HCT116 (cell line): ENCODE data around the gene RPIA. TPM values are rescaled to one million over a fixed set of nuclear protein-coding genes. Genes with fewer than 3 reads are reported as not detected.
A peak's percentile ranks its signal among the peaks of the same experiment; 100 is the strongest.

Source experiments
- ATAC-seq: fragments of 200-7000 bp; cut with Tn5 transposase; 2 replicates; pipeline ENCODE4 v1.9.1; 2020; ENCODE audit warnings: mild to moderate bottlenecking, moderate library complexity
- BruUV-seq: library from RNA; stranded (reverse); fragments of 400-500 nt; replicated peaks from 2 replicates; lab custom pipeline; 2021; lab: Mats Ljungman, UMichigan
- CTCF ChIA-PET: fragments of 300-600 bp; sonication (Branson Sonifier 250); formaldehyde crosslinking; loops from one replicate; lab custom pipeline; 2021; ENCODE audit warnings: antibody characterized with exemption; lab: Charles Lee
- POLR2A ChIA-PET: fragments of 300-600, 350-600 bp; sonication (Branson Sonifier 250); formaldehyde crosslinking; loops from one replicate; lab custom pipeline; 2021; ENCODE audit warnings: antibody characterized with exemption; lab: Charles Lee
- RAD21 ChIA-PET, 2 experiments: fragments of 300-600 bp; sonication (Branson Sonifier 250); formaldehyde crosslinking; loops; one replicate each; lab custom pipeline; 2023; ENCODE audit warnings: low total read pairs in 2 of 2; ENCODE audit not compliant: uncharacterized antibody in 2 of 2, unreplicated experiment in 2 of 2, low non-redundant PET in 1 of 2; lab: Charles Lee
- DNase-seq: peaks from one replicate; pipeline ENCODE4 v3.0.0-alpha.2; 2010; ENCODE audit warnings: low read depth, low spot score
- H2AFZ ChIP-seq: fragments of 200-600 bp; shearing (Covaris generic), sonication (generic); 2 replicates; pipeline ENCODE4 v1.6.1; 2017; ENCODE audit warnings: low read depth, mixed run types, mixed read lengths, antibody characterized with exemption, low read length; ENCODE audit not compliant: poor library complexity, severe bottlenecking
- H3K27ac ChIP-seq: 2 replicates; pipeline ENCODE4 v1.5.1; 2012; ENCODE audit warnings: low read depth, low read length
- H3K27me3 ChIP-seq: fragments of 200-600 bp; sonication (generic); 2 replicates; pipeline ENCODE4 v1.6.1; 2016; ENCODE audit warnings: mixed run types, low read length, mixed read lengths; ENCODE audit not compliant: insufficient read depth
- H3K36me3 ChIP-seq, 2 experiments: fragments of 200-500 bp in 1 of 2; fragments of 200-600 bp in 1 of 2; sonication (Bioruptor generic) in 1 of 2; sonication (generic) in 1 of 2; 2 replicates each; pipeline versions ENCODE4 v1.5.1 to v1.6.1; 2014 to 2016; ENCODE audit warnings: low read length in 2 of 2, inconsistent platforms in 1 of 2, mixed read lengths in 1 of 2, mixed run types in 1 of 2; ENCODE audit not compliant: insufficient read depth in 2 of 2, control insufficient read depth in 1 of 2
- H3K4me1 ChIP-seq, 2 experiments: fragments of 200-600 bp in 1 of 2; sonication (generic) in 1 of 2; 2 replicates each; pipeline versions ENCODE4 v1.5.1 to v1.6.1; 2012 to 2017; ENCODE audit warnings: low read length in 2 of 2, inconsistent platforms in 1 of 2, mild to moderate bottlenecking in 1 of 2, mixed read lengths in 1 of 2, mixed run types in 1 of 2, moderate library complexity in 1 of 2; ENCODE audit not compliant: insufficient read depth in 2 of 2, control insufficient read depth in 1 of 2
- H3K4me2 ChIP-seq: fragments of 200-600 bp; sonication (generic); 2 replicates; pipeline ENCODE4 v1.6.1; 2017; ENCODE audit warnings: mixed run types, low read length, mixed read lengths
- H3K4me3 ChIP-seq, 2 experiments: fragments of 200-600 bp in 1 of 2; sonication (generic) in 1 of 2; replicated peaks in 1 of 2; 2 replicates each; pipeline ENCODE4 v1.5.1; 2011 to 2016; ENCODE audit warnings: low read length in 2 of 2, control low read depth in 1 of 2, low read depth in 1 of 2, mild to moderate bottlenecking in 1 of 2, mixed read lengths in 1 of 2, mixed run types in 1 of 2
- H3K79me2 ChIP-seq: fragments of 200-600 bp; sonication (generic); 2 replicates; pipeline ENCODE4 v1.6.1; 2017; ENCODE audit warnings: mild to moderate bottlenecking, mixed run types, low read length, moderate library complexity, mixed read lengths; ENCODE audit not compliant: insufficient read depth
- H3K9ac ChIP-seq: fragments of 200-600 bp; sonication (generic); 2 replicates; pipeline ENCODE4 v1.6.1; 2016; ENCODE audit warnings: low read length, mixed read lengths
- H3K9me2 ChIP-seq: fragments of 200-600 bp; sonication (generic), shearing (Covaris generic); 2 replicates; pipeline ENCODE4 v1.6.1; 2017; ENCODE audit warnings: mixed run types, mild to moderate bottlenecking, moderate library complexity; ENCODE audit not compliant: insufficient read depth
- H3K9me3 ChIP-seq, 2 experiments: fragments of 200-500 bp in 1 of 2; fragments of 200-600 bp in 1 of 2; sonication (Bioruptor generic) in 1 of 2; sonication (generic) in 1 of 2; 2 replicates each; pipeline ENCODE4 v1.6.1; 2014 to 2017; ENCODE audit warnings: low read length in 2 of 2, mixed read lengths in 2 of 2, inconsistent platforms in 1 of 2, low read depth in 1 of 2, mild to moderate bottlenecking in 1 of 2, mixed run types in 1 of 2, moderate library complexity in 1 of 2; ENCODE audit not compliant: control insufficient read depth in 1 of 2, insufficient read depth in 1 of 2
- H4K20me1 ChIP-seq: fragments of 200-600 bp; sonication (generic), shearing (Covaris generic); 2 replicates; pipeline ENCODE4 v1.6.1; 2017; ENCODE audit warnings: mixed run types, mild to moderate bottlenecking, moderate library complexity; ENCODE audit not compliant: insufficient read depth
- CBX3 ChIP-seq: IDR thresholded peaks from 2 replicates; pipeline ENCODE4 v1.6.1; 2012; ENCODE audit warnings: low read depth
- EGR1 ChIP-seq: IDR thresholded peaks from 2 replicates; pipeline ENCODE4 v1.6.1; 2012; ENCODE audit warnings: low read depth
- ELF1 ChIP-seq: IDR thresholded peaks from 2 replicates; pipeline ENCODE4 v1.6.1; 2012; ENCODE audit warnings: low read depth, borderline replicate concordance
- EZH2 ChIP-seq: fragments of 200-600 bp; sonication (generic); IDR thresholded peaks from 2 replicates; pipeline ENCODE4 v1.6.1; 2017; ENCODE audit warnings: antibody characterized with exemption, mixed run types
- FOSL1 ChIP-seq: IDR thresholded peaks from 2 replicates; pipeline ENCODE4 v1.6.1; 2012; ENCODE audit warnings: low read depth
- POLR2A ChIP-seq: IDR thresholded peaks from 2 replicates; pipeline ENCODE4 v1.7.0; 2011; ENCODE audit warnings: borderline replicate concordance; ENCODE audit not compliant: insufficient read depth, insufficient read length; ENCODE audit errors: extremely low read depth
- SIN3A ChIP-seq: IDR thresholded peaks from 2 replicates; pipeline ENCODE4 v1.6.1; 2012; ENCODE audit warnings: low read depth
- SP1 ChIP-seq: IDR thresholded peaks from 2 replicates; pipeline ENCODE4 v1.6.1; 2012; ENCODE audit warnings: low read depth
- TCF7L2 ChIP-seq: IDR thresholded peaks from 2 replicates; pipeline ENCODE4 v1.7.0; 2011; ENCODE audit warnings: borderline replicate concordance, inconsistent platforms; ENCODE audit not compliant: insufficient read depth, insufficient read length; ENCODE audit errors: extremely low read depth
- YY1 ChIP-seq: IDR thresholded peaks from 2 replicates; pipeline ENCODE4 v1.6.1; 2011; ENCODE audit warnings: low read length, low read depth, moderate library complexity, mild to moderate bottlenecking; ENCODE audit not compliant: insufficient replicate concordance; ENCODE audit errors: extremely low read depth
- ZBTB33 ChIP-seq: IDR thresholded peaks from 2 replicates; pipeline ENCODE4 v1.6.1; 2011; ENCODE audit warnings: mild to moderate bottlenecking, low read length, moderate library complexity; ENCODE audit not compliant: insufficient replicate concordance; ENCODE audit errors: extremely low read depth
- ZFX ChIP-seq: fragments of 450-650 bp; IDR thresholded peaks from 2 replicates; pipeline ENCODE4 v1.6.1; 2017
- intact Hi-C: fragments of 100-400 bp; cut with micrococcal nuclease; formaldehyde crosslinking; loops from 2 replicates; pipeline ENCODE4 v1.10.0; 2022
- total RNA-seq: library from RNA; stranded (reverse); gene quantifications from one replicate; pipeline ENCODE4 v1.2.1, GENCODE V29; 2021; ENCODE audit not compliant: unreplicated experiment
- TF ChIP-seq, protein P1 (sequence below): IDR thresholded peaks from 2 replicates; pipeline ENCODE4 v1.6.1; 2012
- TF ChIP-seq, protein P2 (sequence below): IDR thresholded peaks from 2 replicates; pipeline ENCODE4 v1.6.1; 2012
- TF ChIP-seq, protein P3 (sequence below), 3 experiments: fragments of 200-600 bp in 1 of 3; sonication (generic) in 1 of 3; IDR thresholded peaks in 2 of 3; conservative IDR thresholded peaks in 1 of 3; 2 replicates each; pipeline ENCODE4 v1.5.1; 2012 to 2017; ENCODE audit warnings: low read depth in 2 of 3, low read length in 2 of 3, antibody characterized with exemption in 1 of 3, borderline replicate concordance in 1 of 3, control low read depth in 1 of 3, mild to moderate bottlenecking in 1 of 3, mixed read lengths in 1 of 3, mixed run types in 1 of 3, moderate library complexity in 1 of 3; ENCODE audit not compliant: insufficient read depth in 1 of 3

Gene RPIA
- total RNA-seq, 1 experiment from 2014 or later = 43.3 TPM

- Histone ChIP-seq H3K27me3 (no peaks in the 10 kb centered on the region), H2AFZ (no peak overlapping the region), H4K20me1 (no peaks in the 10 kb centered on the region), H3K9me3 (no peaks in the 10 kb centered on the region), H3K9ac (peak overlapping the region; percentile 15; the same call in 1 of the 2 replicates), H3K4me2 (peak overlapping the region; percentile 54), H3K4me3 (no peak overlapping the region), H3K79me2 (no peaks in the 10 kb centered on the region), H3K27ac (no peak overlapping the region), H3K4me1 (peaks cover 14 to 28% of the 10 kb centered on the region in 2 experiments), H3K36me3 (peaks cover 0 to 17% of the 10 kb centered on the region in 2 experiments; a peak in 1 of 4 replicates)
- intact Hi-C loops = no loop called here
- ChIA-PET RAD21 (no interaction called here), POLR2A (no interaction called here), CTCF (no interaction called here)
- DNase-seq = no peak
- no TSS peak for BruUV-seq
- ATAC-seq = no peak
- no peak for TF ChIP-seq TCF7L2
- no peak for TF ChIP-seq ZFX
- TF ChIP-seq CBX3 = no peak
- no peak for TF ChIP-seq YY1
- TF ChIP-seq POLR2A = no peak
- no peak for TF ChIP-seq EZH2
- TF ChIP-seq ELF1 = no peak
- no peak for TF ChIP-seq EGR1
- TF ChIP-seq, all 23 proteins: peak for 0
- no peaks in the 10 kb centered on the region for H3K9me2 ChIP-seq
These were observed 43.7 kb downstream of the RPIA start for GRCh38 chr2:88735133-88735532.

DNA sequence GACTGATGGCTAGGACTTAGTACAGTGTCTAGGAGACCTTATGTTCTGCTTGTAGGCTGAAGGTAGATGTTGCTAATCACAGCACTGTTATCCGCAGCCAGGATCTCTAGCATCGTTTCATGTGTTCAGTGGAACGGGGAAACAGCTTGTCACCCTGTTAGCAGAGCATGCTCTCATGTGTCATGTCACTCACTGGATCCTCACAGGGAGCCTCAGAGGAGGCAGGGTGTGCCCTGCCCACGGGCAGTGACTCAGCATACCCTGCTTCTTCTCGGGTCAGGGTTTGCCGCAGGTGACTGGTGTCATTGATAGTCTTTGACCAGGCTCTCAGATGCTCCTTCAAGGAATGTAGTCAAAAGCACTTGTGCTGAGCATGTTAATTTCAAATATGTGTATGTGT, 44.4 kb downstream of the RPIA start:
- no peaks in the 10 kb centered on the region for H3K27me3 ChIP-seq
- ChIA-PET RAD21 (interaction anchor here in 1 of 2 experiments (0.8 kb wide), 1 partner anchor 190 kb away, joined by 3 read pairs; no protein-coding TSS in a partner anchor), CTCF (interaction anchor here (1.1 kb wide), 1 partner anchor 145 kb away, joined by 3 read pairs; no protein-coding TSS in a partner anchor), POLR2A (no interaction called here)
- peak; percentile 91 for ATAC-seq
- no peak overlapping the region for H3K4me3 ChIP-seq
- 0 out of 2 replicates have a peak, but pooled peaks cover under 1% of the 10 kb centered on the region for H3K79me2 ChIP-seq
- no TSS peak for BruUV-seq
- H3K4me1 ChIP-seq = peaks cover 14 to 28% of the 10 kb centered on the region in 2 experiments
- no peak overlapping the region for H2AFZ ChIP-seq
- no peaks in the 10 kb centered on the region for H4K20me1 ChIP-seq
- no peaks in the 10 kb centered on the region for H3K9me2 ChIP-seq
- peaks cover 0 to 17% of the 10 kb centered on the region in 2 experiments; a peak in 1 of 4 replicates for H3K36me3 ChIP-seq
- peak overlapping the region; percentile 15; the same call in 1 of the 2 replicates for H3K9ac ChIP-seq
- peak overlapping the region; percentile 19; the same call in 1 of the 2 replicates for H3K27ac ChIP-seq
- peak overlapping the region; percentile 54 for H3K4me2 ChIP-seq
- intact Hi-C loops = no loop called here
- DNase-seq = peak; percentile 37
- no peaks in the 10 kb centered on the region for H3K9me3 ChIP-seq
- TF ChIP-seq, protein P1, sequence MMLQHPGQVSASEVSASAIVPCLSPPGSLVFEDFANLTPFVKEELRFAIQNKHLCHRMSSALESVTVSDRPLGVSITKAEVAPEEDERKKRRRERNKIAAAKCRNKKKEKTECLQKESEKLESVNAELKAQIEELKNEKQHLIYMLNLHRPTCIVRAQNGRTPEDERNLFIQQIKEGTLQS = no peak
- TF ChIP-seq, protein P2, sequence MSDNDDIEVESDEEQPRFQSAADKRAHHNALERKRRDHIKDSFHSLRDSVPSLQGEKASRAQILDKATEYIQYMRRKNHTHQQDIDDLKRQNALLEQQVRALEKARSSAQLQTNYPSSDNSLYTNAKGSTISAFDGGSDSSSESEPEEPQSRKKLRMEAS = peak; percentile 77
- no peak for TF ChIP-seq ELF1
- peak; percentile 31; the same call in 1 of the 2 replicates for TF ChIP-seq EGR1
- TF ChIP-seq ZBTB33 = no peak
- TF ChIP-seq, protein P3, sequence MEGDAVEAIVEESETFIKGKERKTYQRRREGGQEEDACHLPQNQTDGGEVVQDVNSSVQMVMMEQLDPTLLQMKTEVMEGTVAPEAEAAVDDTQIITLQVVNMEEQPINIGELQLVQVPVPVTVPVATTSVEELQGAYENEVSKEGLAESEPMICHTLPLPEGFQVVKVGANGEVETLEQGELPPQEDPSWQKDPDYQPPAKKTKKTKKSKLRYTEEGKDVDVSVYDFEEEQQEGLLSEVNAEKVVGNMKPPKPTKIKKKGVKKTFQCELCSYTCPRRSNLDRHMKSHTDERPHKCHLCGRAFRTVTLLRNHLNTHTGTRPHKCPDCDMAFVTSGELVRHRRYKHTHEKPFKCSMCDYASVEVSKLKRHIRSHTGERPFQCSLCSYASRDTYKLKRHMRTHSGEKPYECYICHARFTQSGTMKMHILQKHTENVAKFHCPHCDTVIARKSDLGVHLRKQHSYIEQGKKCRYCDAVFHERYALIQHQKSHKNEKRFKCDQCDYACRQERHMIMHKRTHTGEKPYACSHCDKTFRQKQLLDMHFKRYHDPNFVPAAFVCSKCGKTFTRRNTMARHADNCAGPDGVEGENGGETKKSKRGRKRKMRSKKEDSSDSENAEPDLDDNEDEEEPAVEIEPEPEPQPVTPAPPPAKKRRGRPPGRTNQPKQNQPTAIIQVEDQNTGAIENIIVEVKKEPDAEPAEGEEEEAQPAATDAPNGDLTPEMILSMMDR (IDR thresholded peaks at IDR 0.05 in 2 of 3, conservative IDR thresholded peaks at IDR 0.05 in 1 of 3; ENCODE audit: borderline replicate concordance in 1 of 3, insufficient read depth in 1 of 3, low read depth in 2 of 3, low read length in 2 of 3) = no peak
- TF ChIP-seq TCF7L2 = no peak
- TF ChIP-seq ZFX = no peak
- 0 out of 2 replicates have a peak, but pooled peaks have one; percentile 40 for TF ChIP-seq CBX3
- TF ChIP-seq SP1 = 0 out of 2 replicates have a peak, but pooled peaks have one; percentile 10
- TF ChIP-seq FOSL1 = no peak
- 0 out of 2 replicates have a peak, but pooled peaks have one; percentile 41 for TF ChIP-seq SIN3A
